ENCODE measurements around the gene PDE4D. TPM values are rescaled to one million over a fixed set of nuclear protein-coding genes. Genes with fewer than 3 reads are reported as not detected.

Gene PDE4D
- total RNA-seq, 2 experiments from 2014 or later, result 0.50 to 0.51 TPM

DNA sequence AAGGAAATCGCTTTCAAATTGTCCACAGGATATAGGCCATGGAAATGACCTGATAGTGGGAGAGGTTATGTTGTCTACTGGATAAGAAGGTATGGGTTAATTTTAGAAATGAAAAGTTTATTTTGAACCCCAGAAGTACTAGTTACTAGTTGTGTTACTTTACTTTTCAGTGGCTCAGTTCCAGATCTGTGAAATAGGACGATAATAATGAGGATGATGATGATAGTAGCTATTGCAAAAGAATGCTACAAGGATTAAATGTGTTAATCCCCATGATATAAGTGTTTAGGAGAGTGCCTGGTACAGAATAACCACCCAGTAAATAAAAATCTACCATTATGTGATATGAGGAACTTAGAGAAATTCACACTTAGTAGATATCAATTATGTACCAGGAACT, 120.8 kb downstream of the PDE4D start:
- no peak for DNase-seq (ENCODE audit: low spot score)
- H3K79me2 ChIP-seq (ENCODE audit: insufficient read depth, low read depth, low read length), result no peaks in the 10 kb centered on the region
- no TSS peak for BruUV-seq (replicated peaks)
- no peaks in the 10 kb centered on the region for H3K9me3 ChIP-seq (ENCODE audit: low read length)
- no peak overlapping the region for H3K4me2 ChIP-seq (ENCODE audit: low read length)
- H3K9me2 ChIP-seq (ENCODE audit: insufficient read depth, low read length), result no peaks in the 10 kb centered on the region; the same call in 1 of the 2 replicates
- intact Hi-C loops (cut with micrococcal nuclease; ENCODE audit: unreplicated experiment), result no loop called here
- POLR2A ChIA-PET, result interaction anchor here (1.2 kb wide), 1 partner anchor 13 kb away, joined by 3 read pairs; no protein-coding TSS in a partner anchor
- H3K4me1 ChIP-seq (ENCODE audit: insufficient read depth, low read length, poor library complexity, severe bottlenecking), result no peaks in the 10 kb centered on the region
- H4K20me1 ChIP-seq (ENCODE audit: insufficient read depth, low read length), result no peaks in the 10 kb centered on the region
- H3K36me3 ChIP-seq (ENCODE audit: insufficient read depth, low read length), result no peaks in the 10 kb centered on the region
- H3K27ac ChIP-seq (ENCODE audit: low read depth, low read length, poor library complexity, severe bottlenecking), result no peak overlapping the region
- TF ChIP-seq, protein P1, sequence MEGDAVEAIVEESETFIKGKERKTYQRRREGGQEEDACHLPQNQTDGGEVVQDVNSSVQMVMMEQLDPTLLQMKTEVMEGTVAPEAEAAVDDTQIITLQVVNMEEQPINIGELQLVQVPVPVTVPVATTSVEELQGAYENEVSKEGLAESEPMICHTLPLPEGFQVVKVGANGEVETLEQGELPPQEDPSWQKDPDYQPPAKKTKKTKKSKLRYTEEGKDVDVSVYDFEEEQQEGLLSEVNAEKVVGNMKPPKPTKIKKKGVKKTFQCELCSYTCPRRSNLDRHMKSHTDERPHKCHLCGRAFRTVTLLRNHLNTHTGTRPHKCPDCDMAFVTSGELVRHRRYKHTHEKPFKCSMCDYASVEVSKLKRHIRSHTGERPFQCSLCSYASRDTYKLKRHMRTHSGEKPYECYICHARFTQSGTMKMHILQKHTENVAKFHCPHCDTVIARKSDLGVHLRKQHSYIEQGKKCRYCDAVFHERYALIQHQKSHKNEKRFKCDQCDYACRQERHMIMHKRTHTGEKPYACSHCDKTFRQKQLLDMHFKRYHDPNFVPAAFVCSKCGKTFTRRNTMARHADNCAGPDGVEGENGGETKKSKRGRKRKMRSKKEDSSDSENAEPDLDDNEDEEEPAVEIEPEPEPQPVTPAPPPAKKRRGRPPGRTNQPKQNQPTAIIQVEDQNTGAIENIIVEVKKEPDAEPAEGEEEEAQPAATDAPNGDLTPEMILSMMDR (conservative IDR thresholded peaks at IDR 0.05; ENCODE audit: low read length), result no peak
- TF ChIP-seq EZH2phosphoT487 (IDR thresholded peaks at IDR 0.05; ENCODE audit: borderline replicate concordance, low read depth, low read length), result no peak
- no peak overlapping the region for H2AFZ ChIP-seq (ENCODE audit: low read length)
- H3K4me3 ChIP-seq (ENCODE audit: low read depth, low read length, poor library complexity, severe bottlenecking), result no peak overlapping the region
- CTCF ChIA-PET (ENCODE audit: unreplicated experiment), result no interaction called here

DNA sequence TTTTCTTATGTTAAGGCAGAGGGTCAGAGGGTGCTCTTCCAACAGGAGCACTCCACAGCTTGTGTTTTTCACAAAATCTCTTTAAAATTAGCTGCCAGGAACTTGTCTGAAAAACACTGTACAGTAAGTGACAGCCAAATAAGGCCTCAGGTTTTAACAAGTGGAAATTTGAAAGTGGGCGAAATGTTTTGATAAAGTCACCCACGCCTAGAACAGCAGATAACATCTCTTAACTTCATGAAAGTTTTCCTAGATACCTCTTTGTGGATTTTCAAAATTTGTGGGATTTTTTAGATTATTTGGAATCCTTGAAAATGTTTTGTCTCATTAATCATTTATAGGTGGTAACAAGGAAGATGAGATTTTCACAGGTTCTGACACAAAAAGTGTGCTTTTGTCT, 121.3 kb downstream of the PDE4D start:
- no TSS peak for BruUV-seq (replicated peaks)
- H3K4me1 ChIP-seq (ENCODE audit: insufficient read depth, low read length, poor library complexity, severe bottlenecking), result no peaks in the 10 kb centered on the region
- no peaks in the 10 kb centered on the region for H3K36me3 ChIP-seq (ENCODE audit: insufficient read depth, low read length)
- H3K4me3 ChIP-seq (ENCODE audit: low read depth, low read length, poor library complexity, severe bottlenecking), result no peak overlapping the region
- H3K4me2 ChIP-seq (ENCODE audit: low read length), result no peak overlapping the region
- ChIA-PET POLR2A (no interaction called here), CTCF (ENCODE audit: unreplicated experiment) (no interaction called here)
- no peaks in the 10 kb centered on the region for H3K79me2 ChIP-seq (ENCODE audit: insufficient read depth, low read depth, low read length)
- H3K27ac ChIP-seq (ENCODE audit: low read depth, low read length, poor library complexity, severe bottlenecking), result no peak overlapping the region
- no peaks in the 10 kb centered on the region for H4K20me1 ChIP-seq (ENCODE audit: insufficient read depth, low read length)
- no peaks in the 10 kb centered on the region; the same call in 1 of the 2 replicates for H3K9me2 ChIP-seq (ENCODE audit: insufficient read depth, low read length)
- no peak overlapping the region for H2AFZ ChIP-seq (ENCODE audit: low read length)
- no peak for TF ChIP-seq EZH2phosphoT487 (IDR thresholded peaks at IDR 0.05; ENCODE audit: borderline replicate concordance, low read depth, low read length)
- TF ChIP-seq, protein P1 (conservative IDR thresholded peaks at IDR 0.05; ENCODE audit: low read length), result no peak
- no peak for DNase-seq (ENCODE audit: low spot score)
- intact Hi-C loops (cut with micrococcal nuclease; ENCODE audit: unreplicated experiment), result no loop called here
- H3K9me3 ChIP-seq (ENCODE audit: low read length), result no peaks in the 10 kb centered on the region

DNA sequence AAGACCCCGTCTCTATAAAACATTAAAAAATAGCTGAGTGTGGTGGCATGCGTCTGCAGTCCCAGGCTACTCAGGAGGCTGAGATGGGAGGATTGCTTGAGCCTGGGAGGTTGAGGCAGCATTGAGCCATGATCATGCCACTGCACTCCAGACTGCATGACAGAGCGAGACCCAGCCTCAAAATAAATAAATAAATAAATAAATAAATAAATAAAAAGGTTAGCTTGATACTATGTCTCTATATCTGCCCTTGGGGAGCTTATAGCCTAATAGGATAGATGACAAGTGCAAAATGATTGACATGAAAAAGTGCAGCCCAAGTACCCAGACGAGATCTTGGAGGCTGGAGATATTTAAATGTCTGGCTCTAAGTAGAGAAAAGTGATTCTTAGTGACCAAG, 122.6 kb downstream of the PDE4D start:
- DNase-seq (ENCODE audit: low spot score), result no peak
- no TSS peak for BruUV-seq (replicated peaks)
- Histone ChIP-seq H3K27ac (ENCODE audit: low read depth, low read length, poor library complexity, severe bottlenecking) (no peak overlapping the region), H3K4me3 (ENCODE audit: low read depth, low read length, poor library complexity, severe bottlenecking) (no peak overlapping the region), H4K20me1 (ENCODE audit: insufficient read depth, low read length) (no peaks in the 10 kb centered on the region), H2AFZ (ENCODE audit: low read length) (no peak overlapping the region), H3K4me2 (ENCODE audit: low read length) (no peak overlapping the region), H3K9me3 (ENCODE audit: low read length) (no peaks in the 10 kb centered on the region), H3K36me3 (ENCODE audit: insufficient read depth, low read length) (no peaks in the 10 kb centered on the region), H3K9me2 (ENCODE audit: insufficient read depth, low read length) (no peaks in the 10 kb centered on the region; the same call in 1 of the 2 replicates), H3K4me1 (ENCODE audit: insufficient read depth, low read length, poor library complexity, severe bottlenecking) (no peaks in the 10 kb centered on the region), H3K79me2 (ENCODE audit: insufficient read depth, low read depth, low read length) (no peaks in the 10 kb centered on the region)
- ChIA-PET POLR2A (interaction anchor here (0.6 to 0.8 kb wide), 2 partner anchors 15 to 879 kb away, joined by 3 read pairs; no protein-coding TSS in a partner anchor), CTCF (ENCODE audit: unreplicated experiment) (no interaction called here)
- intact Hi-C loops (cut with micrococcal nuclease; ENCODE audit: unreplicated experiment), result no loop called here
- TF ChIP-seq, protein P1 (conservative IDR thresholded peaks at IDR 0.05; ENCODE audit: low read length), result no peak
- no peak for TF ChIP-seq EZH2phosphoT487 (IDR thresholded peaks at IDR 0.05; ENCODE audit: borderline replicate concordance, low read depth, low read length)
